Stimulated activated naive CD8-positive, alpha-beta T cell treated with anti-CD3 and anti-CD28 coated beads, Interleukin-15, amount 100 ng/mL, for 72 hours (primary cell): ENCODE data around the gene RBM20.
"Not testable (repeated sequence)": the region's sequence is repeated elsewhere in the genome, so short reads cannot be mapped to it uniquely, and the experiment has no call there.

Experiments used
- ATAC-seq: fragments of 150-1000 bp; cut with Tn5 transposase; 2 replicates; pipeline ENCODE4 v1.10.0; 2021; ENCODE audit warnings: mild to moderate bottlenecking, moderate library complexity
- DNase-seq, 2 donors: peaks; one replicate each; pipeline ENCODE4 v3.0.0; 2021 to 2022
- H3K27ac Mint-ChIP-seq, 2 donors: one replicate each; pipeline ENCODE4 v1.8.0; 2022; ENCODE audit warnings: mild to moderate bottlenecking in 2 of 2, mixed read lengths in 2 of 2, moderate library complexity in 2 of 2
- H3K27me3 Mint-ChIP-seq: one replicate; pipeline ENCODE4 v1.8.0; 2022; ENCODE audit warnings: mixed read lengths
- H3K4me1 Mint-ChIP-seq: one replicate; pipeline ENCODE4 v1.8.0; 2022; ENCODE audit warnings: mild to moderate bottlenecking, mixed read lengths
- H3K4me3 Mint-ChIP-seq, 2 donors: one replicate each; pipeline ENCODE4 v1.8.0; 2022; ENCODE audit warnings: mild to moderate bottlenecking in 2 of 2, mixed read lengths in 2 of 2, moderate library complexity in 1 of 2
- H3K9me3 Mint-ChIP-seq, 2 donors: one replicate each; pipeline ENCODE4 v1.8.0; 2022; ENCODE audit warnings: mixed read lengths in 2 of 2

The RBM20 gene

GRCh38 chr10:110637558-110638053 is 6.5 kb upstream of the RBM20 start:
- ATAC-seq (no peak), DNase-seq (no peak)
- H3K9me3 Mint-ChIP-seq = no peaks in the 10 kb centered on the region
- H3K27ac Mint-ChIP-seq = no peak overlapping the region
- H3K4me3 Mint-ChIP-seq = no peak overlapping the region
- H3K27me3 Mint-ChIP-seq = peaks cover 51% of the 10 kb centered on the region
- H3K4me1 Mint-ChIP-seq = peaks cover 20% of the 10 kb centered on the region

DNA sequence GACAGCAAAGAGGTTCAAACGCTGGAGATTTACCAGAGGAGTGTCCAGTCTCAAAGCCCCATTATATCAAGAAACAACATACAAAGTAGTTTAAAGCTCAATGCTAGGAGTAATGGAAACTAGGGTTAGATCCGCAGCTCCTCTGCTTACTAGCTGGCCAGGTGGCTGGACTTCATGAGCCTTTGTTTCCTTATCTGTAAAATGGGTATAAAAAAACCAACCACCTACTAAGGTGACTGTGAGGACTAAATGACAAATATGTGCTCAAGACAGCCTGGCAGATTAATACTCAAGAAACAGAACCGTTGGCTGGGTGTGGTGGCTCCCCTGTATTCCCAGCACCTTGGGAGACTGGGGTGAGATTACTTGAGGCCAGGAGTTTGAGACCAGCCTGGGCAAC is 5.8 kb upstream of the RBM20 start:
- no peak for ATAC-seq
- peaks cover 27% of the 10 kb centered on the region for H3K4me1 Mint-ChIP-seq
- H3K9me3 Mint-ChIP-seq = no peaks in the 10 kb centered on the region

DNA sequence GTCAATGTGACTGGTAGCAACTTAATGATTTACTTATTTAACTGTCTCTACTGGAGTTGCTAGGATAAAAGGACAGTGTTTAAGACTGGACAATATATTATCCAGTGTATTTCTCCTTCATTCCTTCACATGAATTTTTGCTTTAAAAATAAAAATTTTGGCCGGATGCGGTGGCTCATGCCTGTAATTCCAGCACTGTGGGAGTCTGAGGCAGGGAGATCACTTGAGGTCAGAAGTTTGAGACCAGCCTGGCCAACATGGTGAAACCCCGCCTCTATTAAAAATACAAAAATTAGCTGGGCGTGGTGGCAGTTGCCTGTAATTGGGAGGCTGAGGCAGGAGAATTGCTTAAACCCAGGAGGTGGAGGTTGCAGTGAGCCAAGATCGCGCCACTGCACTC is 5.1 kb upstream of the RBM20 start:
- ATAC-seq, H3K4me3 Mint-ChIP-seq, DNase-seq, H3K27ac Mint-ChIP-seq, H3K9me3 Mint-ChIP-seq: not testable (repeated sequence)
- Mint-ChIP-seq H3K27me3 (peaks cover 62% of the 10 kb centered on the region), H3K4me1 (peaks cover 31% of the 10 kb centered on the region)

More for the DNA sequence above, 5.8 kb upstream of the RBM20 start:
- no peak for DNase-seq
- H3K27ac Mint-ChIP-seq = no peak overlapping the region
- H3K4me3 Mint-ChIP-seq = no peak overlapping the region
- H3K27me3 Mint-ChIP-seq = peaks cover 58% of the 10 kb centered on the region

DNA sequence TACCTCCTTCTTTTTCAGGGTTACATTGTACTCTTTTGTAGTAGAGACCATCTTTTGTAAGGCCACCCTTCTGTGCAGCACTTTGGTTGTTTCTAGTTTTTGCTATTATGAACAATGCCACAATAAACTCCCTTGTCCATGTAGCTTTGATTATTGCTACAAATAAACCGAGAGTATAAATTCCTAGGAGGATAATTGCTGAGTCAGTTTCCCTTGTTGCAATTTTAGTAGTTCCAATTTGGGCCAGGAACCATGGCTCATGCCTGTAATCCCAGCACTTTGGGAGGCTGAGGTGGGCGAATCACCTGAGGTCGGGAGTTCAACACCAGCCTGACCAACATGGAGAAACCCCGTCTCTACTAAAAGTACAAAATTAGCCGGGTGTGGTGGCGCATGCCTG is 4.3 kb upstream of the RBM20 start:
- H3K27me3 Mint-ChIP-seq = peaks cover 66% of the 10 kb centered on the region
- not testable (repeated sequence) for DNase-seq, ATAC-seq, H3K9me3 Mint-ChIP-seq, H3K27ac Mint-ChIP-seq, H3K4me3 Mint-ChIP-seq
- H3K4me1 Mint-ChIP-seq = peaks cover 33% of the 10 kb centered on the region

GRCh38 chr10:110641256-110641655 is 2.9 kb upstream of the RBM20 start:
- no peak overlapping the region for H3K4me3 Mint-ChIP-seq
- H3K27ac Mint-ChIP-seq = no peak overlapping the region
- peaks cover 70% of the 10 kb centered on the region for H3K27me3 Mint-ChIP-seq
- ATAC-seq = peak; percentile 82
- DNase-seq = peak in 1 of 2 donors; percentile 33
- H3K4me1 Mint-ChIP-seq = peaks cover 36% of the 10 kb centered on the region
- H3K9me3 Mint-ChIP-seq = no peaks in the 10 kb centered on the region

DNA sequence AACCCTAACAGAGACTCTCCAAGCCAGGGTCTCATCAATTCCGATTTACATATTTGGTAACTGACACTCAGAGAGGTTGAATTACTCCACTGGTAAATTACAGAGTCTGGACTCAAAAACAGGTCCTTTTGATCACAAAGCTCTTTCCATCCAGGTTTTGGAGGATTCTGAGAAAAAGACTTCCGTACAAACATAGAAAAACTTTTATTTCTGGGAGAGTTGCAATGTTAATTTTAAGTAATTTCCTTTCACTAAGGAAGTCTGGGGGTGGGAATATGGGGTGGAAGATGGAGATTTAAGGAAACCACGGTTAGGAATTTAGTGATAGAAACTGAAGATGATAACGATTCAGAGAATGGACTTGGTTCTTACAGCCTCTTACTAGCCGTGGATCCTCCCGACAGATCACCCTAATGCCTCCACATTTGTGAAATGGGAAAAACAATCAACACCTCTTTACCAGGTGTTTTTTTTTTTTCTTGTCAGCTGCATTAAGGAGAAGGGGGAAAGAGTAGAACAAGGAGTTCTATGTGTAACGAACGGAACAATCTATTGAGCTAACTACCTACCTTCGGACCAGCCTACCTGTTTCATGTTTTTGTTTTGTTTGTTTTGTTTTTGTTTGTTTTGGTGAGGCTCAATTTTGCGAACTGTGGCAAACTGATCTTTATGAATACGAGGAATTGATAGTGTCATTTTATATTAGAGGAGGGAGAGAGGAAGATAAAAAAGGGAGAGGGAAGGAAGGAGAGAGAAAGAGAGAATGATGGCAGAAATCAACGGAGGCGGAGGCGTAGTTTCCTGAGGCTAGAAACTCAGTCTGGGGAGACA is 1.7 kb upstream of the RBM20 start:
- Mint-ChIP-seq H3K4me1 (peaks cover 36% of the 10 kb centered on the region), H3K9me3 (no peaks in the 10 kb centered on the region), H3K27ac (no peak overlapping the region), H3K4me3 (peak overlapping the region; percentile 72 to 73), H3K27me3 (peaks cover 65% of the 10 kb centered on the region)
- DNase-seq = no peak
- no peak for ATAC-seq

DNA sequence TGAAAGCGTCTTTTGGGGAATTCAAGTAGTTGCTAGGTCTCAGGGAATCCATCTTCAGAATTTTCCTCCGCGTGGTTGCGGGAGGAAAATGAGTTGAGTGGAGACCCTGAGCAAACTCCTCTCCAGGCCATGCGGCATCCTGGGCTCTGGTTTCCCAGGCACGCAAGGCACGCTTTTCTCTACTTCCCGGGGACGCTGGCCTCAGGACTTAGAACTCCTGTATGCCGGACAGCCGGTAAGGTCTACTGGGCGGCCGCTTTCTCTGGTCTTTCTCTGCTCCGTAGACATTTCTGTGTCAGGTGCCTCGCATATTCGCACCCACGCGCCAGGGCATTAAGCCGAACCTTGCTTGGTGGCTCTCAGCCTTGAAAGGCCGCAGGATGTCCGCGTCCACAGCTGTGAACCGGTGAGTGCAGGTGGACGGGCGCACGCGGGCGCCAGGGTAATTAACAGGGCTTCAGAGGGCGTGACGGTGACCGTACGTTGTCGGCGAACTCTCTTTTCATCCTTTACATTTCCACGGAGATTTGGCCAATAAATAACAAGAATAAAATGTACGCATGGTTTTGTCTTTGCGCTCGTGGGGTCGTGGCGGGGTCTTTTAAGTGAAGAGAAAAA is 992 bp upstream of the RBM20 start:
- H3K4me3 Mint-ChIP-seq = peak overlapping the region; percentile 73 to 85
- H3K4me1 Mint-ChIP-seq = peaks cover 36% of the 10 kb centered on the region
- H3K27me3 Mint-ChIP-seq = peaks cover 61% of the 10 kb centered on the region
- DNase-seq (no peak), ATAC-seq (no peak)
- H3K9me3 Mint-ChIP-seq = no peaks in the 10 kb centered on the region
- H3K27ac Mint-ChIP-seq = peak overlapping the region in 1 of 2 donors; percentile 71

- ATAC-seq (no peak), DNase-seq (no peak)
- no peak overlapping the region for H3K27ac Mint-ChIP-seq
- peaks cover 38% of the 10 kb centered on the region for H3K4me1 Mint-ChIP-seq
- H3K9me3 Mint-ChIP-seq = no peaks in the 10 kb centered on the region
- peak overlapping the region; percentile 62 for H3K4me3 Mint-ChIP-seq
- peaks cover 72% of the 10 kb centered on the region for H3K27me3 Mint-ChIP-seq
Measured at GRCh38 chr10:110644598-110645462, 694 bp downstream of the RBM20 start.

GRCh38 chr10:110646417-110647135 is 2.4 kb downstream of the RBM20 start:
- DNase-seq = no peak
- H3K4me3 Mint-ChIP-seq = no peak overlapping the region
- peaks cover 46% of the 10 kb centered on the region for H3K4me1 Mint-ChIP-seq
- H3K27ac Mint-ChIP-seq = no peak overlapping the region
- H3K9me3 Mint-ChIP-seq = no peaks in the 10 kb centered on the region
- peaks cover 74% of the 10 kb centered on the region for H3K27me3 Mint-ChIP-seq
- ATAC-seq = no peak

- DNase-seq = no peak
- Mint-ChIP-seq H3K27me3 (peaks cover 69% of the 10 kb centered on the region), H3K4me3 (no peak overlapping the region), H3K4me1 (peaks cover 46% of the 10 kb centered on the region), H3K27ac (no peak overlapping the region), H3K9me3 (no peaks in the 10 kb centered on the region)
- ATAC-seq = no peak
Measured at GRCh38 chr10:110647136-110647430, 2.9 kb downstream of the RBM20 start.

DNA sequence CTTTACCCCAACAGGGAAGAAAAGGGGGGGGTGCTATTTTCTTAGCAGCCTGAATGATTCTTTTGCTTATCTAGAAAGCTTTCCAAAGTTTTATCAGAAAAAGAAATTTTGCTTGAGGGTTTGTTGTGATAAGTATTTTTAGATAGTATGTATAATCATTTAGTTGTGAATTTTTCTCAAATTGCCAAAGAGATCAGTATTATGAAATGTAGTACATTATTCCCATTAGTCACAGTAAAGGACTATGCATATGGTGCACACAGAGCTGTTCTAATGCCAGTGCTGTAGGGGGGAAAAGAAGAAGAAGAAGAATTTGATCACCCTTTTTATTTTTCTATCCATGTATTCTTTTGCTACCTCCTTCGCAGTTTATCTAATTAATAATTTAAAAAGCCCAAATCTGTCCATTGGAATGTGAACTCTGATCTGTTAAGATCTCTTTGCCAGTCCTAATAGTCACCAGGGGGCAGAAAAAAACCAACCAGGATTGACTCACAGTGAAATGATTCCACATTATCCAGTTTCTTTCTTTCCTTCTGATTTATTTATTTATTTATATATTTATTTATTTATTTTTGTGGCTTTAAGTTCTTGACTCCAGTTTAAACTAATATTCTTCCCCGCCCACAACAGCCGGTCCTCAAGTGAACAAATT is 4.7 kb downstream of the RBM20 start:
- DNase-seq = no peak
- peaks cover 41% of the 10 kb centered on the region for H3K4me1 Mint-ChIP-seq
- H3K27me3 Mint-ChIP-seq = peaks cover 69% of the 10 kb centered on the region
- no peak overlapping the region for H3K27ac Mint-ChIP-seq
- ATAC-seq = no peak
- H3K9me3 Mint-ChIP-seq = no peaks in the 10 kb centered on the region
- no peak overlapping the region for H3K4me3 Mint-ChIP-seq

- H3K27ac Mint-ChIP-seq = no peak overlapping the region
- peaks cover 41% of the 10 kb centered on the region for H3K4me1 Mint-ChIP-seq
- H3K4me3 Mint-ChIP-seq = no peak overlapping the region
- no peaks in the 10 kb centered on the region for H3K9me3 Mint-ChIP-seq
- peaks cover 68% of the 10 kb centered on the region for H3K27me3 Mint-ChIP-seq
- no peak for DNase-seq
- no peak for ATAC-seq
Measured at GRCh38 chr10:110649347-110650264, 5.5 kb downstream of the RBM20 start.

DNA sequence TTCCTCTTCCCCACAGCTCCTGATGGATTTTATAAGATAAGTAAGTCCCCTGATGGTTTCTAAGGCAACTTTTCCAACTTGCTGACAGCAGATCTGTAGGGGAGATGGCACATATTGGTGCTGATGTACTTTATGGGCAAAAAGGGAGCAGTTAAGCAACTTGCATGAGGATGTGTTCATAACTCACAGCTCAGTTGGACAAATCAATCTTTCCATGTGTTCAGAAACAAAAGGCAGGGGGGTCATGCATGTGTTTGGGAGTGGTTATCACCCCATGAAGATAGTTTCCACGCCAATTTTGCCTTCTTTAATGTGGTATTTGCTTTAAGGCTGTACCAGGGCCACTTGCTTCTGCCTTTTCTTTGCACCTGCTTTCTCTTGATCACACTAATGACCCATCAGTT is 6.1 kb downstream of the RBM20 start:
- no peak for ATAC-seq
- no peak overlapping the region for H3K27ac Mint-ChIP-seq

More for the DNA sequence above, 6.1 kb downstream of the RBM20 start:
- H3K9me3 Mint-ChIP-seq = no peaks in the 10 kb centered on the region
- DNase-seq = no peak
- H3K4me1 Mint-ChIP-seq = peaks cover 36% of the 10 kb centered on the region
- H3K4me3 Mint-ChIP-seq = no peak overlapping the region
- peaks cover 64% of the 10 kb centered on the region for H3K27me3 Mint-ChIP-seq
